GM23338 (cell line): ENCODE data around the gene TSHZ2. TPM values are rescaled to one million over a fixed set of nuclear protein-coding genes. Genes with fewer than 3 reads are reported as not detected.

Experiments
- ATAC-seq: fragments of 200-7000 bp; cut with Tn5 transposase; 3 replicates; pipeline ENCODE4 v1.9.1; 2020
- DNase-seq: peaks from one replicate; pipeline ENCODE4 v3.0.0-alpha.2; 2015; ENCODE audit warnings: low spot score
- H2AFZ ChIP-seq: fragments of 200-600 bp; sonication (generic); 2 replicates; pipeline ENCODE4 v1.8.0; 2016; ENCODE audit warnings: antibody characterized with exemption, mild to moderate bottlenecking, moderate library complexity
- H3F3A ChIP-seq: fragments of 200-600 bp; sonication (generic); replicated peaks from 2 replicates; pipeline ENCODE4 v1.8.0; 2017; ENCODE audit warnings: antibody characterized with exemption, mixed run types, low read depth
- H3K27ac ChIP-seq: fragments of 200-600 bp; sonication (generic); 2 replicates; pipeline ENCODE4 v1.6.1; 2016; ENCODE audit warnings: low read depth
- H3K27me3 ChIP-seq: fragments of 200-600 bp; sonication (generic); 2 replicates; pipeline ENCODE4 v1.8.0; 2016; ENCODE audit warnings: mild to moderate bottlenecking, mixed run types, moderate library complexity; ENCODE audit not compliant: insufficient read depth
- H3K36me3 ChIP-seq: fragments of 200-600 bp; sonication (generic); 2 replicates; pipeline ENCODE4 v1.8.0; 2016; ENCODE audit warnings: mild to moderate bottlenecking; ENCODE audit not compliant: insufficient read depth
- H3K4me1 ChIP-seq: fragments of 200-600 bp; sonication (generic); 2 replicates; pipeline ENCODE4 v1.8.0; 2016; ENCODE audit warnings: mild to moderate bottlenecking, moderate library complexity; ENCODE audit not compliant: insufficient read depth
- H3K4me2 ChIP-seq: fragments of 200-600 bp; sonication (generic); 2 replicates; pipeline ENCODE4 v1.7.1; 2017; ENCODE audit warnings: mixed run types
- H3K4me3 ChIP-seq: fragments of 200-600 bp; sonication (generic); 2 replicates; pipeline ENCODE4 v1.6.1; 2016; ENCODE audit warnings: mixed run types
- H3K79me2 ChIP-seq: fragments of 200-600 bp; sonication (generic); replicated peaks from 2 replicates; pipeline ENCODE4 v1.8.0; 2017; ENCODE audit warnings: mild to moderate bottlenecking; ENCODE audit not compliant: insufficient read depth
- H3K9me2 ChIP-seq: fragments of 200-600 bp; sonication (generic); 2 replicates; pipeline ENCODE4 v1.8.0; 2017; ENCODE audit not compliant: insufficient read depth
- H4K20me1 ChIP-seq: fragments of 200-600 bp; sonication (generic); replicated peaks from 2 replicates; pipeline ENCODE4 v1.8.0; 2017; ENCODE audit warnings: mild to moderate bottlenecking; ENCODE audit not compliant: insufficient read depth
- H3K27ac Mint-ChIP-seq: 2 replicates; pipeline ENCODE4 v1.8.0; 2020; ENCODE audit warnings: inconsistent platforms, mild to moderate bottlenecking, moderate library complexity, mixed read lengths
- H3K27me3 Mint-ChIP-seq: 3 replicates; pipeline ENCODE4 v1.8.0; 2022; ENCODE audit warnings: low read depth, mild to moderate bottlenecking, moderate library complexity, mixed read lengths, inconsistent platforms; ENCODE audit not compliant: insufficient read depth, poor library complexity
- H3K36me3 Mint-ChIP-seq: 3 replicates; pipeline ENCODE4 v1.8.0; 2021; ENCODE audit warnings: low read depth, mild to moderate bottlenecking, inconsistent platforms, moderate library complexity, mixed read lengths
- H3K4me1 Mint-ChIP-seq: 3 replicates; pipeline ENCODE4 v1.8.0; 2020; ENCODE audit warnings: mild to moderate bottlenecking, inconsistent platforms, mixed read lengths
- H3K4me3 Mint-ChIP-seq: 3 replicates; pipeline ENCODE4 v1.8.0; 2021; ENCODE audit warnings: moderate library complexity, mild to moderate bottlenecking, inconsistent platforms, mixed read lengths
- H3K9me3 Mint-ChIP-seq: 3 replicates; pipeline ENCODE4 v1.8.0; 2020; ENCODE audit warnings: moderate library complexity, mild to moderate bottlenecking, inconsistent platforms, mixed read lengths
- CREB1 ChIP-seq: fragments of 250-450 bp; sonication (Bioruptor Pico); IDR thresholded peaks from 2 replicates; pipeline ENCODE4 v1.5.0; 2020; ENCODE audit warnings: low read depth, mild to moderate bottlenecking, moderate library complexity
- EZH2phosphoT487 ChIP-seq: fragments of 200-600 bp; sonication (generic); IDR thresholded peaks from one replicate; pipeline ENCODE4 v1.8.1; 2018; ENCODE audit warnings: antibody characterized with exemption; ENCODE audit not compliant: unreplicated experiment
- JUNB ChIP-seq: IDR thresholded peaks from one replicate; pipeline ENCODE4 v1.6.1; 2016; ENCODE audit warnings: antibody characterized with exemption; ENCODE audit not compliant: unreplicated experiment
- REST ChIP-seq: IDR thresholded peaks from one replicate; pipeline ENCODE4 v1.6.1; 2018; ENCODE audit warnings: antibody characterized with exemption; ENCODE audit not compliant: unreplicated experiment
- ZNF114 ChIP-seq: fragments of 250-450 bp; sonication (Bioruptor Pico); IDR thresholded peaks from 2 replicates; pipeline ENCODE4 v1.5.0; 2020; ENCODE audit warnings: mild to moderate bottlenecking, moderate library complexity
- polyA plus RNA-seq: library from polyadenylated mRNA; unstranded; fragments of >200 nt; fragmentation: Nextera tagmentation; extraction: Ambion mirVana; gene quantifications from 2 replicates; pipeline ENCODE4 v1.2.1, GENCODE V29; 2016
- total RNA-seq: library from RNA; depleted of rRNA; stranded (reverse); fragments of >200 nt; shearing (Covaris generic); gene quantifications from 2 replicates; pipeline ENCODE4 v1.2.3, GENCODE V29; 2014
- TF ChIP-seq, protein P1 (sequence below): fragments of 250-450 bp; sonication (Bioruptor Pico); IDR thresholded peaks from 2 replicates; pipeline ENCODE4 v1.5.0; 2020; ENCODE audit warnings: mild to moderate bottlenecking, moderate library complexity

Gene TSHZ2
- total and polyA plus RNA-seq, 2 experiments from 2014 or later, result 0.49 to 1.3 TPM

DNA sequence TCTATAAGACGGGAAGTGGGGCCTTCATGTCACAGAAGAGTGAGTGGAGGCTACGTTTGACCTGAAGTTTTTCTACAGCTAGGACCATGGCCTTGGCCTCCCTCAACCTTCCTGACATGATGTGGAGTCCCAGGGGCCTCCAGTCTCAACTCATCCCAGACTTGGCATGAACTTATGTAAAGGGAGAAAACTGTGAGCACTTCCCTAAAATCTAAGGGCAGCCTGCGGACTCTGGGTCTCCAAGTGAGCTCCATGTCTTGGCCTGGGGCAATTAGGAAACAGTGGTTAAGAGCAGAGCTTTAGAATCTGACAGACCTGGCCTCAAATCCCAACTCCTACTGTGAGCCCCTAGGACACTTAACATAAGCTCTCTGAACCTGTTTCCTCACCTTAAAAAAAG is 439.0 kb downstream of the TSHZ2 start:
- H3K36me3 Mint-ChIP-seq, result no peaks in the 10 kb centered on the region
- TF ChIP-seq JUNB, result no peak
- no peak for TF ChIP-seq ZNF114 (CRISPR knock-in tag)
- TF ChIP-seq CREB1 (CRISPR knock-in tag), result no peak
- TF ChIP-seq, protein P1, sequence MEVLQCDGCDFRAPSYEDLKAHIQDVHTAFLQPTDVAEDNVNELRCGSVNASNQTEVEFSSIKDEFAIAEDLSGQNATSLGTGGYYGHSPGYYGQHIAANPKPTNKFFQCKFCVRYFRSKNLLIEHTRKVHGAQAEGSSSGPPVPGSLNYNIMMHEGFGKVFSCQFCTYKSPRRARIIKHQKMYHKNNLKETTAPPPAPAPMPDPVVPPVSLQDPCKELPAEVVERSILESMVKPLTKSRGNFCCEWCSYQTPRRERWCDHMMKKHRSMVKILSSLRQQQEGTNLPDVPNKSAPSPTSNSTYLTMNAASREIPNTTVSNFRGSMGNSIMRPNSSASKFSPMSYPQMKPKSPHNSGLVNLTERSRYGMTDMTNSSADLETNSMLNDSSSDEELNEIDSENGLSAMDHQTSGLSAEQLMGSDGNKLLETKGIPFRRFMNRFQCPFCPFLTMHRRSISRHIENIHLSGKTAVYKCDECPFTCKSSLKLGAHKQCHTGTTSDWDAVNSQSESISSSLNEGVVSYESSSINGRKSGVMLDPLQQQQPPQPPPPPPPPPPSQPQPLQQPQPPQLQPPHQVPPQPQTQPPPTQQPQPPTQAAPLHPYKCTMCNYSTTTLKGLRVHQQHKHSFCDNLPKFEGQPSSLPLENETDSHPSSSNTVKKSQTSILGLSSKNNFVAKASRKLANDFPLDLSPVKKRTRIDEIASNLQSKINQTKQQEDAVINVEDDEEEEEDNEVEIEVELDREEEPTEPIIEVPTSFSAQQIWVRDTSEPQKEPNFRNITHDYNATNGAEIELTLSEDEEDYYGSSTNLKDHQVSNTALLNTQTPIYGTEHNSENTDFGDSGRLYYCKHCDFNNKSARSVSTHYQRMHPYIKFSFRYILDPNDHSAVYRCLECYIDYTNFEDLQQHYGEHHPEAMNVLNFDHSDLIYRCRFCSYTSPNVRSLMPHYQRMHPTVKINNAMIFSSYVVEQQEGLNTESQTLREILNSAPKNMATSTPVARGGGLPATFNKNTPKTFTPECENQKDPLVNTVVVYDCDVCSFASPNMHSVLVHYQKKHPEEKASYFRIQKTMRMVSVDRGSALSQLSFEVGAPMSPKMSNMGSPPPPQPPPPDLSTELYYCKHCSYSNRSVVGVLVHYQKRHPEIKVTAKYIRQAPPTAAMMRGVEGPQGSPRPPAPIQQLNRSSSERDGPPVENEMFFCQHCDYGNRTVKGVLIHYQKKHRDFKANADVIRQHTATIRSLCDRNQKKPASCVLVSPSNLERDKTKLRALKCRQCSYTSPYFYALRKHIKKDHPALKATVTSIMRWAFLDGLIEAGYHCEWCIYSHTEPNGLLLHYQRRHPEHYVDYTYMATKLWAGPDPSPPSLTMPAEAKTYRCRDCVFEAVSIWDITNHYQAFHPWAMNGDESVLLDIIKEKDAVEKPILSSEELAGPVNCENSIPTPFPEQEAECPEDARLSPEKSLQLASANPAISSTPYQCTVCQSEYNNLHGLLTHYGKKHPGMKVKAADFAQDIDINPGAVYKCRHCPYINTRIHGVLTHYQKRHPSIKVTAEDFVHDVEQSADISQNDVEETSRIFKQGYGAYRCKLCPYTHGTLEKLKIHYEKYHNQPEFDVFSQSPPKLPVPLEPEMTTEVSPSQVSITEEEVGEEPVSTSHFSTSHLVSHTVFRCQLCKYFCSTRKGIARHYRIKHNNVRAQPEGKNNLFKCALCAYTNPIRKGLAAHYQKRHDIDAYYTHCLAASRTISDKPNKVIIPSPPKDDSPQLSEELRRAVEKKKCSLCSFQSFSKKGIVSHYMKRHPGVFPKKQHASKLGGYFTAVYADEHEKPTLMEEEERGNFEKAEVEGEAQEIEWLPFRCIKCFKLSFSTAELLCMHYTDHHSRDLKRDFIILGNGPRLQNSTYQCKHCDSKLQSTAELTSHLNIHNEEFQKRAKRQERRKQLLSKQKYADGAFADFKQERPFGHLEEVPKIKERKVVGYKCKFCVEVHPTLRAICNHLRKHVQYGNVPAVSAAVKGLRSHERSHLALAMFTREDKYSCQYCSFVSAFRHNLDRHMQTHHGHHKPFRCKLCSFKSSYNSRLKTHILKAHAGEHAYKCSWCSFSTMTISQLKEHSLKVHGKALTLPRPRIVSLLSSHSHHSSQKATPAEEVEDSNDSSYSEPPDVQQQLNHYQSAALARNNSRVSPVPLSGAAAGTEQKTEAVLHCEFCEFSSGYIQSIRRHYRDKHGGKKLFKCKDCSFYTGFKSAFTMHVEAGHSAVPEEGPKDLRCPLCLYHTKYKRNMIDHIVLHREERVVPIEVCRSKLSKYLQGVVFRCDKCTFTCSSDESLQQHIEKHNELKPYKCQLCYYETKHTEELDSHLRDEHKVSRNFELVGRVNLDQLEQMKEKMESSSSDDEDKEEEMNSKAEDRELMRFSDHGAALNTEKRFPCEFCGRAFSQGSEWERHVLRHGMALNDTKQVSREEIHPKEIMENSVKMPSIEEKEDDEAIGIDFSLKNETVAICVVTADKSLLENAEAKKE, result no peak
- TF ChIP-seq EZH2phosphoT487, result no peak
- TF ChIP-seq REST, result no peak
- Histone ChIP-seq H3K79me2 (no peaks in the 10 kb centered on the region), H3K4me1 (peaks cover 6% of the 10 kb centered on the region), H3F3A (no peaks in the 10 kb centered on the region), H3K27ac (no peak overlapping the region), H3K9me2 (no peaks in the 10 kb centered on the region), H3K36me3 (no peaks in the 10 kb centered on the region), H4K20me1 (no peaks in the 10 kb centered on the region), H3K27me3 (no peaks in the 10 kb centered on the region), H3K4me2 (no peak overlapping the region), H2AFZ (no peak overlapping the region), H3K4me3 (no peak overlapping the region)
- peaks cover 14% of the 10 kb centered on the region for H3K4me1 Mint-ChIP-seq
- no peaks in the 10 kb centered on the region for H3K9me3 Mint-ChIP-seq
- no peak overlapping the region for H3K27ac Mint-ChIP-seq
- ATAC-seq (no peak), DNase-seq (no peak)
- no peak overlapping the region for H3K4me3 Mint-ChIP-seq
- peaks cover 2% of the 10 kb centered on the region for H3K27me3 Mint-ChIP-seq
